Liver (tissue), 9 donors: ENCODE data around the gene GPR42. TPM values are rescaled to one million over a fixed set of nuclear protein-coding genes. Genes with fewer than 3 reads are reported as not detected.

Experiments used
- DNase-seq: peaks from one replicate; pipeline ENCODE4 v3.0.0-alpha.2; 2017; ENCODE audit warnings: low spot score
- H3K27ac ChIP-seq, 2 donors: one replicate each; pipeline ENCODE4 v1.7.0; 2013; ENCODE audit warnings: inconsistent platforms in 2 of 2, low read length in 2 of 2, control low read depth in 1 of 2, low read depth in 1 of 2, mild to moderate bottlenecking in 1 of 2
- H3K27me3 ChIP-seq, 4 donors: one replicate each; pipeline versions ENCODE4 v1.6.1 to v1.7.0; 2013; ENCODE audit warnings: low read length in 3 of 4, inconsistent platforms in 1 of 4, mild to moderate bottlenecking in 1 of 4, moderate library complexity in 1 of 4; ENCODE audit not compliant: control insufficient read depth in 4 of 4, insufficient read depth in 4 of 4
- H3K36me3 ChIP-seq, 4 donors: one replicate each; pipeline versions ENCODE4 v1.6.1 to v1.7.0; 2013; ENCODE audit warnings: low read length in 3 of 4, mild to moderate bottlenecking in 3 of 4, low read depth in 1 of 4, moderate library complexity in 1 of 4; ENCODE audit not compliant: control insufficient read depth in 4 of 4, insufficient read depth in 3 of 4
- H3K4me1 ChIP-seq, 4 donors: one replicate each; pipeline versions ENCODE4 v1.6.1 to v1.7.0; 2013; ENCODE audit warnings: low read length in 3 of 4, mild to moderate bottlenecking in 3 of 4, moderate library complexity in 1 of 4; ENCODE audit not compliant: control insufficient read depth in 4 of 4, insufficient read depth in 4 of 4
- H3K4me3 ChIP-seq, 3 donors: one replicate each; pipeline versions ENCODE4 v1.6.1 to v1.7.0; 2013; ENCODE audit warnings: low read length in 3 of 3, control low read depth in 1 of 3, low read depth in 1 of 3, mild to moderate bottlenecking in 1 of 3
- H3K9ac ChIP-seq, 2 donors: one replicate each; pipeline ENCODE4 v1.7.0; 2013; ENCODE audit warnings: low read length in 2 of 2, mild to moderate bottlenecking in 2 of 2, moderate library complexity in 2 of 2, control low read depth in 1 of 2, low read depth in 1 of 2
- H3K9me3 ChIP-seq, 4 donors: one replicate each; pipeline versions ENCODE4 v1.6.1 to v1.7.0; 2013; ENCODE audit warnings: low read length in 3 of 4; ENCODE audit not compliant: control insufficient read depth in 4 of 4
- ATF3 ChIP-seq: IDR thresholded peaks from 2 replicates; pipeline ENCODE4 v1.6.1; 2016; ENCODE audit warnings: antibody characterized with exemption
- CTCF ChIP-seq: fragments of 150-350 bp; IDR thresholded peaks from 2 replicates; pipeline ENCODE4 v1.5.1; 2017; ENCODE audit warnings: improper control_type of control experiment, low read depth, low read length; ENCODE audit not compliant: missing input control
- EGR1 ChIP-seq, 2 donors: IDR thresholded peaks; 2 replicates each; pipeline ENCODE4 v1.6.1; 2016 to 2018; ENCODE audit warnings: antibody characterized with exemption in 2 of 2, low read depth in 2 of 2
- FOXA1 ChIP-seq: IDR thresholded peaks from 2 replicates; pipeline ENCODE4 v1.6.1; 2016; ENCODE audit warnings: antibody characterized with exemption
- FOXA2 ChIP-seq: IDR thresholded peaks from 2 replicates; pipeline ENCODE4 v1.6.1; 2016; ENCODE audit warnings: antibody characterized with exemption
- GABPA ChIP-seq, 2 donors: IDR thresholded peaks in 1 of 2; conservative IDR thresholded peaks in 1 of 2; 2 replicates each; pipeline ENCODE4 v1.6.1; 2016; ENCODE audit warnings: antibody characterized with exemption in 2 of 2, mild to moderate bottlenecking in 1 of 2, moderate library complexity in 1 of 2
- HNF4A ChIP-seq, 2 donors: conservative IDR thresholded peaks; 2 replicates each; pipeline ENCODE4 v1.6.1; 2016; ENCODE audit warnings: antibody characterized with exemption in 2 of 2, mild to moderate bottlenecking in 2 of 2
- HNF4G ChIP-seq: IDR thresholded peaks from 2 replicates; pipeline ENCODE4 v1.6.1; 2016; ENCODE audit warnings: antibody characterized with exemption
- JUND ChIP-seq, 2 donors: IDR thresholded peaks; 2 replicates each; pipeline ENCODE4 v1.6.1; 2016; ENCODE audit warnings: antibody characterized with exemption in 2 of 2
- MAX ChIP-seq: IDR thresholded peaks from 2 replicates; pipeline ENCODE4 v1.6.1; 2016; ENCODE audit warnings: antibody characterized with exemption
- NR2F2 ChIP-seq: IDR thresholded peaks from 2 replicates; pipeline ENCODE4 v1.6.1; 2016; ENCODE audit warnings: antibody characterized with exemption
- RAD21 ChIP-seq, 2 donors: IDR thresholded peaks; 2 replicates each; pipeline ENCODE4 v1.6.1; 2016; ENCODE audit warnings: antibody characterized with exemption in 2 of 2, mild to moderate bottlenecking in 2 of 2
- REST ChIP-seq: IDR thresholded peaks from 2 replicates; pipeline ENCODE4 v1.6.1; 2016; ENCODE audit warnings: antibody characterized with exemption, mild to moderate bottlenecking
- RXRA ChIP-seq, 2 donors: IDR thresholded peaks; 2 replicates each; pipeline ENCODE4 v1.6.1; 2017 to 2018; ENCODE audit warnings: antibody characterized with exemption in 2 of 2, mild to moderate bottlenecking in 1 of 2
- SP1 ChIP-seq: IDR thresholded peaks from 2 replicates; pipeline ENCODE4 v1.6.1; 2018; ENCODE audit warnings: antibody characterized with exemption, mild to moderate bottlenecking
- TAF1 ChIP-seq: conservative IDR thresholded peaks from 2 replicates; pipeline ENCODE4 v1.6.1; 2016; ENCODE audit warnings: antibody characterized with exemption, mild to moderate bottlenecking
- YY1 ChIP-seq: IDR thresholded peaks from 2 replicates; pipeline ENCODE4 v1.6.1; 2016; ENCODE audit warnings: antibody characterized with exemption, mild to moderate bottlenecking
- ZBTB33 ChIP-seq: IDR thresholded peaks from 2 replicates; pipeline ENCODE4 v1.6.1; 2016; ENCODE audit warnings: antibody characterized with exemption
- WGBS: extraction: QIAGEN DNeasy Blood & Tissue Kit; methylation state at CpG from one replicate; pipeline ENCODE4 v1.1.7; 2013; 5-methylcytosine and 5-hydroxymethylcytosine counted together
- polyA plus RNA-seq, 2 donors: library from polyadenylated mRNA; stranded (reverse) in 1 of 2; unstranded in 1 of 2; fragments of 200-250 nt in 1 of 2; fragments of >200 nt in 1 of 2; fragmentation: Nextera tagmentation in 1 of 2; extraction: Ambion mirVana in 1 of 2; gene quantifications; one replicate each; pipeline versions ENCODE4 v1.2.1 to v1.2.3, GENCODE V29; 2013 to 2015
- total RNA-seq, 2 donors: library from RNA; depleted of rRNA; stranded (reverse); fragments of >200 nt; gene quantifications; one replicate each; pipeline ENCODE4 v1.2.3, GENCODE V29; 2014
- donor health status: healthy.
- donor health status: healthy.
- donor health status: healthy.
- donor health status: healthy.
- donor health status: healthy.

The GPR42 gene
- total and polyA plus RNA-seq, 4 donors, result not detected

GRCh38 chr19:35345671-35346111, 25.2 kb upstream of the GPR42 start:
- no peak overlapping the region for H3K4me3 ChIP-seq
- no peaks in the 10 kb centered on the region for H3K36me3 ChIP-seq
- H3K4me1 ChIP-seq, result no peaks in the 10 kb centered on the region
- 84% methylated on average over 11 of the region's 11 CpGs for WGBS
- peaks cover 0 to 3% (median 0%) of the 10 kb centered on the region in 4 donors for H3K27me3 ChIP-seq
- no peak overlapping the region for H3K9ac ChIP-seq
- DNase-seq, result no peak
- H3K27ac ChIP-seq, result no peak overlapping the region
- TF ChIP-seq MAX (no peak), REST (no peak), NR2F2 (no peak), JUND (IDR thresholded peaks at IDR 0.05) (no peak), ZBTB33 (no peak), RAD21 (IDR thresholded peaks at IDR 0.05) (no peak), FOXA1 (no peak), CTCF (no peak), HNF4G (no peak), FOXA2 (no peak), SP1 (no peak)
- H3K9me3 ChIP-seq, result no peaks in the 10 kb centered on the region

- Histone ChIP-seq H3K9ac (no peak overlapping the region), H3K4me3 (no peak overlapping the region), H3K27me3 (peaks cover 0 to 3% (median 0%) of the 10 kb centered on the region in 4 donors), H3K9me3 (no peaks in the 10 kb centered on the region), H3K36me3 (no peaks in the 10 kb centered on the region), H3K27ac (no peak overlapping the region), H3K4me1 (no peaks in the 10 kb centered on the region)
- 58% methylated on average over 28 of the region's 28 CpGs for WGBS
- DNase-seq, result no peak
- no peak for TF ChIP-seq JUND (IDR thresholded peaks at IDR 0.05)
- TF ChIP-seq FOXA1, result no peak
- TF ChIP-seq EGR1 (IDR thresholded peaks at IDR 0.05; ENCODE audit: low read depth in 2 of 2), result no peak
- TF ChIP-seq HNF4A (conservative IDR thresholded peaks at IDR 0.05), result no peak
- TF ChIP-seq HNF4G, result no peak
- no peak for TF ChIP-seq YY1
- TF ChIP-seq SP1, result no peak
- TF ChIP-seq REST, result no peak
- no peak for TF ChIP-seq FOXA2
- TF ChIP-seq NR2F2, result no peak
- TF ChIP-seq RXRA (IDR thresholded peaks at IDR 0.05), result no peak
- no peak for TF ChIP-seq ATF3
- no peak for TF ChIP-seq GABPA (IDR thresholded peaks at IDR 0.05 in 1 of 2, conservative IDR thresholded peaks at IDR 0.05 in 1 of 2)
- no peak for TF ChIP-seq TAF1
Observed at GRCh38 chr19:35346193-35347052, 24.4 kb upstream of the GPR42 start.
